ENCODE results near the gene ATP5F1B.
A peak's percentile ranks its signal among the peaks of the same experiment; 100 is the strongest.

ATP5F1B gene

DNA sequence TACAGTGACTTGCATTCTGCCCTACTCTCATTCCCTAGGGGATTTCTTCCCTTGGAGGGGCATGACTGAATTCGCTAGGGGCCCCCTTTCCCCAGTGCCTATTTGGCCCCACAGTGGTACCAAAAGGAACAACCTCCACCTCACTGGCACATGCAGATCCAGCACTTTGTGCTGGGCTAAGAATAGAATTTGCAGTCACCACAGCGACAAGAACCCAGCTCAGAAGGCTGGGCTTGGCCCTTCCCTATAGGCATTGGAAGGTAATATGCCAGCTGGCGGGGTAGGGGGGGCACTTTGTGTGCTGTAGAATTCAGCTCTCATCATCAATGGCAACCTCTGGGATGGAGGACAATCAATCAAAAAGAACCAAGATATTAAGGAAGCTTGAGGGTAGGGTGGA is 29.5 kb downstream of the ATP5F1B start:
- DNase-seq = no peak

- no peak for DNase-seq
Observed at GRCh38 chr12:56614627-56615026, 31.2 kb downstream of the ATP5F1B start.

DNA sequence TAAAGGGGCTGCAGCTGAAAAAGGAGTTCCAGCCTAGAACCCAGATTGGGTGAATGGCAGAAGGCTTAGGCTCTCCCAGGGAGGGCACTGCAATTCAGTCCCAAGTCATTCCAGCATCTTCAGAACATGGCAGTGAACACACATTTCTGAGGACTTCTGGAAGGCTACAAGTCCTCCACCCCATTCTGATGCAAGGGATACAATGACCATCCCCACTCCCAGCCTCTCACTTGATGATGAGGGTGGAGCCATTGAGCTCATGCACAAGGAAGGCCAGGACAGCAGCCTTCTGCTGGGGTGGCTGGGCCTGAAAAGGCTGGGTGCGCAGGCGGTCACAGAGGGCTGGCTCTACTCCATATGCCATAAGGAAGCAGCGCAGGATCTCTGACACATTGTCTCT is 41.4 kb downstream of the ATP5F1B start:
- DNase-seq = no peak

GRCh38 chr12:56602239-56602638 is 43.5 kb downstream of the ATP5F1B start:
- DNase-seq = no peak

DNA sequence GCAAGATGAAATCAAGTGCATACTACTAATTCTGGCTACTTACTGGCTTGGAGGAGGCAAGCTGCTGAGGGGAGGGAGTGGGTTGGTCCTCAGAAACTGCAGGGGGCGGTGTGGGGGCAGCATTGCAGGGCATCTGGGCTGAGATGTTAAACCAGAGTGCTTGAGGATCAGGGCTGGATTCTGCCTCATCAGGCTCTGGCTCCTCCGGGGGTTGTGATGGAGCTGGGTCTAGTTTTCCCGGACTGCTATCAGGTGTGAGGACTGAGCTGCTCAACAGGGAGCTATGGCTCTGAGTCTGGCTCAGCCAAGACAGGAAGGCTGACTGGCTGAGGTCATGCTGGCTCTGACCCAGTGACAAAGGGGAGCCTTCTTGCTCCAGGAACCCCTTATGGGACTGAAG is 44.3 kb downstream of the ATP5F1B start:
- DNase-seq = no peak

- DNase-seq = no peak
Observed at GRCh38 chr12:56600753-56601152, 45.0 kb downstream of the ATP5F1B start.

GRCh38 chr12:56599797-56600196 is 46.0 kb downstream of the ATP5F1B start:
- DNase-seq = no peak

- DNase-seq = no peak
Observed at GRCh38 chr12:56599041-56599440, 46.7 kb downstream of the ATP5F1B start.

DNA sequence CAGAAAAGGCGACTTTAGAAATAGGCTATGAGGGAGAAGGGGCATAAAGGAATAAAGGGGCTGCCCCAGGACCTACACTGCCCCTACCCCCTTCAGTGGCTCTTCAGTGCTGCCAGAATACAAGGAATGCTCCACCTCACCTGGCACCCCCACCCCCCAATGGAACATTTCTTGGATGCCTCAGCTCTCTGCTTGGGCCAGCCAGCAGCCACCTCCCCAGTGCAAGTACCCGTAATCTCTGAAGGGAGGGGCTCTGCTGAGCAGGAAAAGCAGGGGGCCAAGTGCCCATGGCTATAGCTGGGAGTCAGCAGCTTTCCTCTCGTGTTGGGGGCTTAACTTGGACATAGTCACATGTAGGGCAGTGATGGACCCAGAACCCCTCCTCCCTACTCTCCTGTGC is 49.0 kb downstream of the ATP5F1B start:
- DNase-seq = no peak

DNA sequence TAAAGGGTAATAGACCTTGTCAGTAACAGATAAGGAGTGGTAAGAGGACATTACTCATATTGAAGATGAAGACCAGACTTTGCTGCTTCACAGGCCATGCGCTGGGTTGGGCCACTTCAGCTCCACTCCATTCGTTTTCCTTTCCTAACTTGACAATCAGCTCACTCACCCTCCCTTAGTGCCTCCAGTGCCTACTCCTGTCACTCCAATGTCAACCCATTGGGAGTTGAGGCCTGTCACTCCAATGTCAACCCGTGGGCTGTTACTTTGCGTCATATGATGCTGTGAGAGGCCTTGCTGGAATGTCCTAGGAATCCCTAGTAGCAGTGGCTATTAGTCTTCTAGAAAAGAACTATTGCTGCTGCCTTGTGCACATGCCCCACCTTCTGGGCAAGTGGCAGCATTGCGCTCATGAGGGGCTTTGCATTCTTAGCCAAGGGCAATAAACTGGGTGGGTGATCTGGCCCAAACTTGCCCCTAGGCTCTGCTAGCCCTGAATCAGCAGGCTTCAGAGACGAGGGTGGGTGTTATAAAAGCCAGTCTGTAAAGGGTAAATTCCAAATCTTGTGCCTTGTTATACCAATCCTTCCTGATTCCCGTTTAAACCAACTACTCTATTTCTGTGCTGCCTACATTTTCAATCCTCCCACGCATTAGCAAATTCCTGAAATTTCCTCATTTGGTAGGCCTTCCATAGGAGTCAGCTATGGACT is 51.7 kb downstream of the ATP5F1B start:
- DNase-seq = peak; percentile 22

DNA sequence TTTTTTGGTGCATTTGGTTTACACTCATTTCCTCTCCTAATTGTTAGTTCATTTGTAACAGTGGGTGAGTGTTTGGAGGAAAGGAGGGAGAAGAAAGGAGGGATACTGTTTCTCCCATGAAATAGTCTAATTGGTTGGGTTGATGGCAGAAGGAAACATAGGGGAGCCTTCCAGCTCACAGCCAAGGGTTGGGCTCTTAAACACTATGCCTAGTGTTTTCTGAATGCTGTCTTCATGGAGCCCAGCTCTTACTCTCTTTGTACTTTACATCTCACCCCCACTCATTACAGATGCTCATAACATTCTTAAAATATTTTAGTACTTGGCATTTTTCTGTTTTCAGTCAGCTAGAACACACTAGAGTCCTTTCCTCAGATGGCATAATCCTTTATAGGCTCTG is 53.8 kb downstream of the ATP5F1B start:
- DNase-seq = no peak

GRCh38 chr12:56591126-56591525 is 54.7 kb downstream of the ATP5F1B start:
- peak; percentile 50 for DNase-seq

DNA sequence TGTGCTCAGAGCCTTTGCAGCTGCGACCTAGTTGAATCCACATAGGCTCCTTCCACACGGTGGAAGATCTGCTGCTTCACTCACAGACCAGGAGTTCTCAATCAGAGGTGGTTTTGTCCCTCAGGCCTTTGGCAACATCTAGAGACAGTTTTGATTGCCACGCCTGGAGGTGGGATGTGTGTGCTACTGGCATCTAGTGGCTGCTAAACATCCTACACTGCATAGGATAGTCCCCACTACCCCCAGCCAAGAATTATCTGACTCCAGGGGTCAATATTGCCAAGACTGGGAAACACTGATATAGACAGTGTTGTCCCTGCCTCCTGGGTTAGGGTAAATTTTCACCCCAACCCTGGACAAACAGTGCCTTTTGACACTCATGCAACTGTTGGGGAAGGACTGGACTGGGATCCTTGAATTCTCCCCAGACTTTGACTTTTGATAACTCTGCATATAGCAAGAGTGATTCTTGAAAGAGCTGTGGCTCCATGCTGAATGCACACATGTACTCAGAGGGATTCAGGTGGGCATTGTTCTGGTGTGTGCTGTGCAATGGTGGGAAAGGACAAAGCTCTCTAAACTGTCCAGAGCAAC is 55.5 kb downstream of the ATP5F1B start:
- no peak for DNase-seq

DNA sequence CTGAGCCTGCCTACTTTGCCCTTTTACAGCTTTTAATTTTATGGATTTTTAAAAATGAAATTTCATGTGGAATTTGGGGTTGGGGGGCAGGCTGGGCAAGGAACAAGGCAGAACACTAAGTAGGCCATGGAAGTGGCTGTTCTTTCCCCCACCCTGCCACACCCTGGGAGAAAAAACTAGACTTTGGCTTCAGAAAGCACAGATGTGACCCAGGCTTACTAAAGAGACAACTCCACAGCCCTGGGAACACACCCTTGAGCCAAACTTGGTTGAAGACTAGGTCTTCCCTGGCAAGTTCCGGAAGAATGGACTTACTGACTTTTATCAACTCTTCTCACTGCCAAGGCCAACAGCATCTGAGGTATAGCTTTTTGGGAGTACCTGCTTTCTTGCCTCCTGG is 56.0 kb downstream of the ATP5F1B start:
- no peak for DNase-seq
